Measurements from ENCODE around the gene MALAT1.
"Not testable (repeated sequence)": the region's sequence is repeated elsewhere in the genome, so short reads cannot be mapped to it uniquely, and the experiment has no call there.

MALAT1 gene

DNA sequence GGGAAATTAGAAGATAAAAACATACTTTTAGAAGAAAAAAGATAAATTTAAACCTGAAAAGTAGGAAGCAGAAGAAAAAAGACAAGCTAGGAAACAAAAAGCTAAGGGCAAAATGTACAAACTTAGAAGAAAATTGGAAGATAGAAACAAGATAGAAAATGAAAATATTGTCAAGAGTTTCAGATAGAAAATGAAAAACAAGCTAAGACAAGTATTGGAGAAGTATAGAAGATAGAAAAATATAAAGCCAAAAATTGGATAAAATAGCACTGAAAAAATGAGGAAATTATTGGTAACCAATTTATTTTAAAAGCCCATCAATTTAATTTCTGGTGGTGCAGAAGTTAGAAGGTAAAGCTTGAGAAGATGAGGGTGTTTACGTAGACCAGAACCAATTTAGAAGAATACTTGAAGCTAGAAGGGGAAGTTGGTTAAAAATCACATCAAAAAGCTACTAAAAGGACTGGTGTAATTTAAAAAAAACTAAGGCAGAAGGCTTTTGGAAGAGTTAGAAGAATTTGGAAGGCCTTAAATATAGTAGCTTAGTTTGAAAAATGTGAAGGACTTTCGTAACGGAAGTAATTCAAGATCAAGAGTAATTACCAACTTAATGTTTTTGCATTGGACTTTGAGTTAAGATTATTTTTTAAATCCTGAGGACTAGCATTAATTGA lies 1.0 kb downstream of the MALAT1 start:
- DNase-seq: no peak

DNA sequence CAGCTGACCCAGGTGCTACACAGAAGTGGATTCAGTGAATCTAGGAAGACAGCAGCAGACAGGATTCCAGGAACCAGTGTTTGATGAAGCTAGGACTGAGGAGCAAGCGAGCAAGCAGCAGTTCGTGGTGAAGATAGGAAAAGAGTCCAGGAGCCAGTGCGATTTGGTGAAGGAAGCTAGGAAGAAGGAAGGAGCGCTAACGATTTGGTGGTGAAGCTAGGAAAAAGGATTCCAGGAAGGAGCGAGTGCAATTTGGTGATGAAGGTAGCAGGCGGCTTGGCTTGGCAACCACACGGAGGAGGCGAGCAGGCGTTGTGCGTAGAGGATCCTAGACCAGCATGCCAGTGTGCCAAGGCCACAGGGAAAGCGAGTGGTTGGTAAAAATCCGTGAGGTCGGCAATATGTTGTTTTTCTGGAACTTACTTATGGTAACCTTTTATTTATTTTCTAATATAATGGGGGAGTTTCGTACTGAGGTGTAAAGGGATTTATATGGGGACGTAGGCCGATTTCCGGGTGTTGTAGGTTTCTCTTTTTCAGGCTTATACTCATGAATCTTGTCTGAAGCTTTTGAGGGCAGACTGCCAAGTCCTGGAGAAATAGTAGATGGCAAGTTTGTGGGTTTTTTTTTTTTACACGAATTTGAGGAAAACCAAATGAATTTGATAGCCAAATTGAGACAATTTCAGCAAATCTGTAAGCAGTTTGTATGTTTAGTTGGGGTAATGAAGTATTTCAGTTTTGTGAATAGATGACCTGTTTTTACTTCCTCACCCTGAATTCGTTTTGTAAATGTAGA lies 1.7 kb downstream of the MALAT1 start:
- no peak for DNase-seq

- no peak for DNase-seq
Observed at GRCh38 chr11:65501186-65501471, 2.3 kb downstream of the MALAT1 start.

DNA sequence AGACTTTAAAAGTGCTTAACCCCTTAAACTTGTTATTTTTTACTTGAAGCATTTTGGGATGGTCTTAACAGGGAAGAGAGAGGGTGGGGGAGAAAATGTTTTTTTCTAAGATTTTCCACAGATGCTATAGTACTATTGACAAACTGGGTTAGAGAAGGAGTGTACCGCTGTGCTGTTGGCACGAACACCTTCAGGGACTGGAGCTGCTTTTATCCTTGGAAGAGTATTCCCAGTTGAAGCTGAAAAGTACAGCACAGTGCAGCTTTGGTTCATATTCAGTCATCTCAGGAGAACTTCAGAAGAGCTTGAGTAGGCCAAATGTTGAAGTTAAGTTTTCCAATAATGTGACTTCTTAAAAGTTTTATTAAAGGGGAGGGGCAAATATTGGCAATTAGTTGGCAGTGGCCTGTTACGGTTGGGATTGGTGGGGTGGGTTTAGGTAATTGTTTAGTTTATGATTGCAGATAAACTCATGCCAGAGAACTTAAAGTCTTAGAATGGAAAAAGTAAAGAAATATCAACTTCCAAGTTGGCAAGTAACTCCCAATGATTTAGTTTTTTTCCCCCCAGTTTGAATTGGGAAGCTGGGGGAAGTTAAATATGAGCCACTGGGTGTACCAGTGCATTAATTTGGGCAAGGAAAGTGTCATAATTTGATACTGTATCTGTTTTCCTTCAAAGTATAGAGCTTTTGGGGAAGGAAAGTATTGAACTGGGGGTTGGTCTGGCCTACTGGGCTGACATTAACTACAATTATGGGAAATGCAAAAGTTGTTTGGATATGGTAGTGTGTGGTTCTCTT lies 2.8 kb downstream of the MALAT1 start:
- no peak for DNase-seq

DNA sequence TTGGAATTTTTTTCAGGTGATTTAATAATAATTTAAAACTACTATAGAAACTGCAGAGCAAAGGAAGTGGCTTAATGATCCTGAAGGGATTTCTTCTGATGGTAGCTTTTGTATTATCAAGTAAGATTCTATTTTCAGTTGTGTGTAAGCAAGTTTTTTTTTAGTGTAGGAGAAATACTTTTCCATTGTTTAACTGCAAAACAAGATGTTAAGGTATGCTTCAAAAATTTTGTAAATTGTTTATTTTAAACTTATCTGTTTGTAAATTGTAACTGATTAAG lies 3.4 kb downstream of the MALAT1 start:
- DNase-seq: no peak

DNA sequence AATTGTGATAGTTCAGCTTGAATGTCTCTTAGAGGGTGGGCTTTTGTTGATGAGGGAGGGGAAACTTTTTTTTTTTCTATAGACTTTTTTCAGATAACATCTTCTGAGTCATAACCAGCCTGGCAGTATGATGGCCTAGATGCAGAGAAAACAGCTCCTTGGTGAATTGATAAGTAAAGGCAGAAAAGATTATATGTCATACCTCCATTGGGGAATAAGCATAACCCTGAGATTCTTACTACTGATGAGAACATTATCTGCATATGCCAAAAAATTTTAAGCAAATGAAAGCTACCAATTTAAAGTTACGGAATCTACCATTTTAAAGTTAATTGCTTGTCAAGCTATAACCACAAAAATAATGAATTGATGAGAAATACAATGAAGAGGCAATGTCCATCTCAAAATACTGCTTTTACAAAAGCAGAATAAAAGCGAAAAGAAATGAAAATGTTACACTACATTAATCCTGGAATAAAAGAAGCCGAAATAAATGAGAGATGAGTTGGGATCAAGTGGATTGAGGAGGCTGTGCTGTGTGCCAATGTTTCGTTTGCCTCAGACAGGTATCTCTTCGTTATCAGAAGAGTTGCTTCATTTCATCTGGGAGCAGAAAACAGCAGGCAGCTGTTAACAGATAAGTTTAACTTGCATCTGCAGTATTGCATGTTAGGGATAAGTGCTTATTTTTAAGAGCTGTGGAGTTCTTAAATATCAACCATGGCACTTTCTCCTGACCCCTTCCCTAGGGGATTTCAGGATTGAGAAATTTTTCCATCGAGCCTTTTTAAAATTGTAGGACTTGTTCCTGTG lies 3.9 kb downstream of the MALAT1 start:
- no peak for DNase-seq

DNA sequence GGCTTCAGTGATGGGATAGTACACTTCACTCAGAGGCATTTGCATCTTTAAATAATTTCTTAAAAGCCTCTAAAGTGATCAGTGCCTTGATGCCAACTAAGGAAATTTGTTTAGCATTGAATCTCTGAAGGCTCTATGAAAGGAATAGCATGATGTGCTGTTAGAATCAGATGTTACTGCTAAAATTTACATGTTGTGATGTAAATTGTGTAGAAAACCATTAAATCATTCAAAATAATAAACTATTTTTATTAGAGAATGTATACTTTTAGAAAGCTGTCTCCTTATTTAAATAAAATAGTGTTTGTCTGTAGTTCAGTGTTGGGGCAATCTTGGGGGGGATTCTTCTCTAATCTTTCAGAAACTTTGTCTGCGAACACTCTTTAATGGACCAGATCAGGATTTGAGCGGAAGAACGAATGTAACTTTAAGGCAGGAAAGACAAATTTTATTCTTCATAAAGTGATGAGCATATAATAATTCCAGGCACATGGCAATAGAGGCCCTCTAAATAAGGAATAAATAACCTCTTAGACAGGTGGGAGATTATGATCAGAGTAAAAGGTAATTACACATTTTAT lies 4.6 kb downstream of the MALAT1 start:
- no peak for DNase-seq

DNA sequence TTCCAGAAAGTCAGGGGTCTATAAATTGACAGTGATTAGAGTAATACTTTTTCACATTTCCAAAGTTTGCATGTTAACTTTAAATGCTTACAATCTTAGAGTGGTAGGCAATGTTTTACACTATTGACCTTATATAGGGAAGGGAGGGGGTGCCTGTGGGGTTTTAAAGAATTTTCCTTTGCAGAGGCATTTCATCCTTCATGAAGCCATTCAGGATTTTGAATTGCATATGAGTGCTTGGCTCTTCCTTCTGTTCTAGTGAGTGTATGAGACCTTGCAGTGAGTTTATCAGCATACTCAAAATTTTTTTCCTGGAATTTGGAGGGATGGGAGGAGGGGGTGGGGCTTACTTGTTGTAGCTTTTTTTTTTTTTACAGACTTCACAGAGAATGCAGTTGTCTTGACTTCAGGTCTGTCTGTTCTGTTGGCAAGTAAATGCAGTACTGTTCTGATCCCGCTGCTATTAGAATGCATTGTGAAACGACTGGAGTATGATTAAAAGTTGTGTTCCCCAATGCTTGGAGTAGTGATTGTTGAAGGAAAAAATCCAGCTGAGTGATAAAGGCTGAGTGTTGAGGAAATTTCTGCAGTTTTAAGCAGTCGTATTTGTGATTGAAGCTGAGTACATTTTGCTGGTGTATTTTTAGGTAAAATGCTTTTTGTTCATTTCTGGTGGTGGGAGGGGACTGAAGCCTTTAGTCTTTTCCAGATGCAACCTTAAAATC lies 5.3 kb downstream of the MALAT1 start:
- DNase-seq: no peak

DNA sequence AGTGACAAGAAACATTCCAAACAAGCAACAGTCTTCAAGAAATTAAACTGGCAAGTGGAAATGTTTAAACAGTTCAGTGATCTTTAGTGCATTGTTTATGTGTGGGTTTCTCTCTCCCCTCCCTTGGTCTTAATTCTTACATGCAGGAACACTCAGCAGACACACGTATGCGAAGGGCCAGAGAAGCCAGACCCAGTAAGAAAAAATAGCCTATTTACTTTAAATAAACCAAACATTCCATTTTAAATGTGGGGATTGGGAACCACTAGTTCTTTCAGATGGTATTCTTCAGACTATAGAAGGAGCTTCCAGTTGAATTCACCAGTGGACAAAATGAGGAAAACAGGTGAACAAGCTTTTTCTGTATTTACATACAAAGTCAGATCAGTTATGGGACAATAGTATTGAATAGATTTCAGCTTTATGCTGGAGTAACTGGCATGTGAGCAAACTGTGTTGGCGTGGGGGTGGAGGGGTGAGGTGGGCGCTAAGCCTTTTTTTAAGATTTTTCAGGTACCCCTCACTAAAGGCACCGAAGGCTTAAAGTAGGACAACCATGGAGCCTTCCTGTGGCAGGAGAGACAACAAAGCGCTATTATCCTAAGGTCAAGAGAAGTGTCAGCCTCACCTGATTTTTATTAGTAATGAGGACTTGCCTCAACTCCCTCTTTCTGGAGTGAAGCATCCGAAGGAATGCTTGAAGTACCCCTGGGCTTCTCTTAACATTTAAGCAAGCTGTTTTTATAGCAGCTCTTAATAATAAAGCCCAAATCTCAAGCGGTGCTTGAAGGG lies 6.0 kb downstream of the MALAT1 start:
- no peak for DNase-seq

GRCh38 chr11:65505466-65506289 lies 6.8 kb downstream of the MALAT1 start:
- DNase-seq: no peak

- no peak for DNase-seq
Observed at GRCh38 chr11:65506290-65506771, 7.5 kb downstream of the MALAT1 start.

- DNase-seq: no peak
Observed at GRCh38 chr11:65506772-65507505, 8.1 kb downstream of the MALAT1 start.

DNA sequence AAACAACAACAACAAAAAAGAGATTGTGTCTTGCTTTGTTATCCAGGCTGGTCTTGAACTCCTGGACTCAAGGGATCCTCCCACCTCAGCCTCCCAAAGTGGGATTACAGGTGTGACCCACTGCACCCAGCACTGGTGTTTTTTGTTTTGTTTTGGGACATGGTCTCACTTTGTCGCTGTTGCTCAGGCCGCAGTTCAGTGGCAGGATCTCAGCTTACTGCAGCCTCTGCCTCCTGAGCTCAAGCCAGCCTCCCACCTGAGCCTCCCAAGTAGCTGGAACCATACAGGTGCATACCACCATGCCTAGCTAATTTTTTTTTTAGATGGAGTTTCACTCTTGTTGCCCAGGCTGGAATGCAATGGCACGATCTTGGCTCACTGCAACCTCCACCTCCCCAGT lies 13.5 kb downstream of the MALAT1 start:
- DNase-seq: not testable (repeated sequence)

DNA sequence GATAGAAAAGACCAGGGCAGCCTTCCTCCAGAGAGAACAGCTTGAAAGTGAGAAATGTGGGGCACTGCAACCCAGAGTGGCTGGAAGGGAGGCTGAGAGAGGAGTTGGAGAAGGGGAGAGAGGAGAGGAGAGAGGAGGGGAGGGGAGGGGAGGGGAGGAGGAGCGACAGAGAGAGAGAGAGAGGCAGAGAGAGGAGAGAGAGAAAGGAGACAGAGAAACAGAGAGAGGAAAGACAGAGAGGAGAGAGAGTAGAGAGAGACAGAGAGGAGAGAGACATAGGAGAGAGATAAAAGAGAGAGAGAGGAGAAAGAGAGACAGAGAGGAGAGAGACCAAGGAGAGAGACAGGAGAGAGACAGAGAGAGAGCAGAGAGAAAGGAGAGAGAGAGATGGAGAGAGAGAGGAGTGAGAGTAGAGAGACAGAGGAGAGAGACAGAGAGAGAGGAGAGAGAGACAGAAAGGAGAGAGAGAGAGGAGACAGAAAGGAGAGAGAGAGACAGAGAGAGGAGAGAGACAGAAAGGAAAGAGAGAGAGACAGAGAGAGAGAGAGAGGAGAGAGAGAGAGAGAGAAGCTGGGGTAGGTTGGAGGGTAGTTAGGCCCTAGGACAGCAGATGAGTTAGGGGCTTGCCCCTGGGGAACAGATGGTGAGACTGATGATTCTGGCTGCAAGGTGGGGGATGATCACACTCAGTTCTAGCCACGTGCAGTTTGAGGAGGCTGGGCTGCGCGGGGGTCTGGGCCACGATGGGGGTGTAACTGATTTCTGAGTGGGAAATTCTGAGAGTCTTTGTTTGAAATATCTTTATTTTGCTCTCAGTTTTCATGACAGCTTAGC lies 17.5 kb downstream of the MALAT1 start:
- no peak for DNase-seq

DNA sequence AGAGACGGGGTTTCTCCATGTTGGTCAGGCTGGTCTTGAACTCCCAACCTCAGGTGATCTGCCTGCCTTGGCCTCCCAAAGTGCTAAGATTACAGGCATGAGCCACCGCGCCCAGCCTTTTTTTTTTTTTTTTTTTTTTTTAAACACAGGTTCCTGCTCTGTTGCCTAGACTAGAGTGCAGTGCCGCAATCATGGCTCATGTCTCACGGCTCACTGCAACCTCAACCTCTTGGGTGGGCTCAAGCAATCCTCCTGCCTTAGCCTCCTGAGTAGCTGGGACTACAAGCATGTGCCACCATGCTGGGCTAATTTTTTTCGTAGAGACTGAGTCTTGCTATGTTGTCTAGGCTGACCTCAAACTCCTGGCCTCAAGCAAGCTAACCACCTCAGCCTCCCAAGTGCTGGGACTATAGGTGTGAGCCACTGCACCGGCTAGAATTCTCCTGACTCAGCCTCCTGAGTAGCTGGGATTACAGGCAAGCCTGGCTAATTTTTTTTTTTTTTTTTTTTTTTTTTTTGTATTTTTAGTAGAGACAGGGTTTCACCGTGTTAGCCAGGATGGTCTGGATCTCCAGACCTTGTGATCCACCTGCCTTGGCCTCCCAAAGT lies 20.2 kb downstream of the MALAT1 start:
- not testable (repeated sequence) for DNase-seq

- not testable (repeated sequence) for DNase-seq
Observed at GRCh38 chr11:65521777-65522521, 23.1 kb downstream of the MALAT1 start.
